LNCAP (cell line): ENCODE measurements around the gene LMO1.

Experiments
- TF ChIP-seq, protein P1 (sequence below): fragments of 450-650 bp; IDR thresholded peaks from 2 replicates; pipeline ENCODE4 v1.5.1; 2017; ENCODE audit warnings: mild to moderate bottlenecking

Gene LMO1

DNA sequence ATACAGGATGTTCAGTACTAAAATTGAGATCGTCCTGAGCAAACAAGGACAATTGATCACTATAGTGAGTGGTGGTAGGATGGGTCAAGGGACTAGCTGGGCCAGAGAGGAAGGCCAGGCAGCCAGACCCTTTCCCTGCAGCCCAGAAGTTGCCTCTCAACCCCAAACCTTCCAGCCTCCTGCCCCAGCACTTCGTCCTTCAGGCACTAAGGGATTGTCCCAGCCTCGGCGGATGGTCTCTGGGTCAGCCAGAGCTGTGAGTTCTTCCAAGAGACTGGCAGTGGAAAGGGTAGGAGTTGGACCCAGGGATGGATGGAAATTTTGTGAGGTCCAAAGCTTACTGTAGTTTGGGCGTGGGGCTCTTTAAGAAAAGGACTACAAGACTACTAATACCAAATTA is 3.6 kb upstream of the LMO1 start:
- TF ChIP-seq, protein P1, sequence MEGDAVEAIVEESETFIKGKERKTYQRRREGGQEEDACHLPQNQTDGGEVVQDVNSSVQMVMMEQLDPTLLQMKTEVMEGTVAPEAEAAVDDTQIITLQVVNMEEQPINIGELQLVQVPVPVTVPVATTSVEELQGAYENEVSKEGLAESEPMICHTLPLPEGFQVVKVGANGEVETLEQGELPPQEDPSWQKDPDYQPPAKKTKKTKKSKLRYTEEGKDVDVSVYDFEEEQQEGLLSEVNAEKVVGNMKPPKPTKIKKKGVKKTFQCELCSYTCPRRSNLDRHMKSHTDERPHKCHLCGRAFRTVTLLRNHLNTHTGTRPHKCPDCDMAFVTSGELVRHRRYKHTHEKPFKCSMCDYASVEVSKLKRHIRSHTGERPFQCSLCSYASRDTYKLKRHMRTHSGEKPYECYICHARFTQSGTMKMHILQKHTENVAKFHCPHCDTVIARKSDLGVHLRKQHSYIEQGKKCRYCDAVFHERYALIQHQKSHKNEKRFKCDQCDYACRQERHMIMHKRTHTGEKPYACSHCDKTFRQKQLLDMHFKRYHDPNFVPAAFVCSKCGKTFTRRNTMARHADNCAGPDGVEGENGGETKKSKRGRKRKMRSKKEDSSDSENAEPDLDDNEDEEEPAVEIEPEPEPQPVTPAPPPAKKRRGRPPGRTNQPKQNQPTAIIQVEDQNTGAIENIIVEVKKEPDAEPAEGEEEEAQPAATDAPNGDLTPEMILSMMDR = no peak

DNA sequence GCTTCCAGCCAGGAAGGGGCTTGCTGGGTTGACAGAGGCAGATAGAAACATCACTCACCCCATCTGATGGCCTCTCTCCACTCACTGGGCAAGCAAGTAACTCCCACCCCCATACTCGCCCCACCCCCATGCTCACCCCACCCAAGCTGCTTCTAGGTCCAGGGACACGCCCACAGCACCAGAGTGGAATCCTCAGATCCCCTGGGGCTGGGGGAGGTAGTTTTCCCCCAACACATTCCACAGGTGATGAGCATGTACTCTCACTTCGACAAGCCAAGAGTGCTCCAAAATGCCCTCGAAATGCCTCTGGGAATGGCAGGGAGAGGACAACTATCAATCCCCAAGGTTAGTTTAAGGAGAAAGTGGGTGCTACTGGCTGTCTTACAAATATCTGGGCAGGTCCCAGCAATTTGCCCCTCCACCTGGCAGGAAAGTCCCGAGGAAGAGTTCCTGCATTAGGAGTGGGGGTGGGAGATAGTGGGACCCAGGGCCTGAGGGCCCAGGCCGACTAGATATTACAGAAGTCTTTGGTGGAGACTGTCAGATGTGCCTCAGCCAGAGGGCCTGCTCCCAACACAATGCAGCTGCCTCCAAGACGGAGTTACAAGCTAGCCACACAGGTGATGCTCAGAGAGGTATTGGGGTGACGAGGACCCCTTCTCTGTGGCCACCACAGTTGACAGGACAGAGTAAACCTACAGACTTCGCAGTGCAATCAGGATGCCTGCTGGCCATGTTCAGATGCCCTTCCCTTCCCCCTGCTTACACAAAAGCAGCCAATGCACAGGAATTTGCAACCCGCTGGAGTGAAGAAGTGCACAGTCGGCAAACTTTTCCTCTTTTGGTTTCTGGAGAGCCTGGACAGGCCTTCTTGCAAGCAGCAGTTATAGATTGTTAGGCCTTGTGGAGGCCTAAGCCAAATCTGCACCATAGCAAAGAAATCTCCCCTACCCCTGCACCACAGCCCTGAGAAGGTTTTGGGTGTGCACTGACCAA is 2.9 kb upstream of the LMO1 start:
- TF ChIP-seq, protein P1 = no peak

DNA sequence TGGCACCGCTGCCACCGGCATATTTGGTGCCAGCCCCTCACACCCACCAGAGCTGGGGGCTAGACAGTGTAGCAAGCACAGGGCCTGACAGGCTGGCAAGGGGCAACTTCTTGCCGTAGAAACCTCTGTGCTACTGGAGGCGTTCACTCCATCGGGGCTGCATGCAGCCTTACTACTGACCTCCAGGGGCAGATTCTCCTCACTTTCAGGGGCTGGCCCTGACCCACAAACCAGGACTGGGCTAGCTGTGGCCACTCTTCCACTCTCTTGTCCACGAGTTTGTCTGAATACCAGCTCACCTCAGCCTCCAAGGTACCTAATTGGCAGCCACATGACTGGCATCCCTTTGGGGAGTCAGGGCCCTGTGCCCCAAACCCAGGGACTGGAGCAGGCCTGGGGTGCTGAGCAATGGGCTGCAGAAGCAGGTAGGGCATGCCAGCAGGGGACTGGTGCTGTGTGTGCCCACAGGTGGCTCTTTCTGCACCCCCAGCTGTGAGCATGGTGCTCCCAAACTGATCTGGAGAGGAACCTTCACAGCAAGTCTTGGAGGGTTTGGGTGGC is 2.1 kb upstream of the LMO1 start:
- TF ChIP-seq, protein P1 = no peak

DNA sequence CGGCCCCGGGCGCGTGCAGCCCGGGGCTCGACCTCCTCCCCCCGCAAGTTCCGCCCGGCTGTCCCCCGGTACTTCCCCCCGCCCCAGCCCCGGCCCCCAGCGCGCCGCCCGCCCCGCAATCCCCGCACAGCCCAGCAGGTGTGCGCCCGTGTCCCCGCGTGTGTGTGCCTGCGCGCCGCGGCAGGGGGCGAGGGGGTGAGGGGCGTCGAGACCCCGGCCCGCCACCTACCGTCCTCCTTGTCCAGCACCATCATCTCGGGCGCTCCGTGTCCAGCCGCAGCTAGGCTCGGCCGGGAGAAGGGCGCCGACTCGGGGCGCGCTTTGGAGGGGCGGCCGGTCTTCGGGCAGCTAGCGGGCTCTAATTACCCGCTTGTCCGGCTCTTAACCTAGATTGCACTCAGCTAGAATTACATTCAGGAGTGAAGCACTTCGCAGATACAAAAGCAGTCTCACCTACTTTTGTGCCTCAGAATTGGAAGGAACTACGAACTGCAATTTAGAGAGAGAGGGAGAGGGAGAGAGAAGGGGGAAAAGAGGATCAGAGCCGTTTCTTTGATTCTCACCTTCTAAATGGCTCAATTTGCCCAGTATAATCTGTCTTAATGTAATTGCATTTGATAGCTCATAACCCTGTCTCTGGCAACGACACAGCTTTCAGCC is 439 bp downstream of the LMO1 start:
- TF ChIP-seq, protein P1 = no peak

DNA sequence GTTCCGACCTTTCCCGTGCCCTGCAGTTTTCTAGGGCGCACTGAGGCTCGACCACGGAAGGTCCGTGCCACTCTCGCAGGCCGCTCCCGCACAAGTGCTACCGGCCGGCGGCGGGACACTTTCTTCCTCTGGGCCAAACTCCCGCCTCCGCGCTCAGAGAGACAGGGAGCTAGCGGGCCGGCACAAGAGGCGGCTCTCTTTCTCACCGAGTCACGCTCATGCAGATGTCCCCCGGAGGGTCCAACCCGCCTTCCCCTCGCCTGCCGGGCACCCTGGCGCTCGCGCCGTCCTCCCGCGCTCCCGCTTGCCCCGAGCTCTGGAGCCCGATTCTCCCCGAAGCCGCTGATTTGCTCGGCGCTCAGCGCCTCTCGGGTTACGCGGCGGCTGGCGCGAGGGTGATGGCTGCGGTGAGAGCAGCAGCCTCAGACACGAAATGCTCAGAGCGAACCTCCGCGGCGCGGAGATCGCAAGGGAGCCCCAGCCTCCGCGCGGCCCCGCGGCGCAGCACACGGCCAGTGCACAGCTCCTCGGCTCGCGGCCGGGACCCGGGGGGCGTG is 1.0 kb downstream of the LMO1 start:
- TF ChIP-seq, protein P1 = no peak

DNA sequence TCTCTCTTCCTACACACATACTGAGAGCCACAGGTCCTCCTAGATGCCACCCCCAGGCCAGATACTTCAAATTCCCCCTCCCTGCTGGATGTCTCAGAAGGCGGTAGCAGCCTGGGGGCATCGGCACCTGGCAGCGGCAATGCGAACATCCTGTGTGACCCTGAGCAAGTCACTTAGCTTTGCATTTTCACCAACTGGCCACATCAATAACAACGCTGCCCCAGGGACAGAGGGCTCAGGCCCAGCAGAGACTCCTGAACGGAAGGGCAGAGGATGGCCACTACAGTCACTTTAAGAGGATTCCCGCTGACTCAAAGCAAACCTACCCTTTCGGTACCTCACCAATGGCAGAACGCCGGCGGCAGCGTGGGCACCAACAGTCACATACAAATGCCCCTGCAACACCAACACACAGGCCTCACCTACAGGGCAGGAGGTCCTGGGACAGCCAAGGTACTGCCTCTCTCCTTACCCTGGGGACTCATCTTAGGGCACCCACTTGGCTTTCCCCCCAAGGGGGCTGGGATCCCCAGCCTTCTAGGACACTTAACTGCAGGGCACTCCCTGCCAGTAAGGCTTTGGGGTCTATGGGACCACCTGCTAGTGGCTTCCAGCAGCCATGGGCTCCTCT is 1.6 kb downstream of the LMO1 start:
- TF ChIP-seq, protein P1 = no peak

DNA sequence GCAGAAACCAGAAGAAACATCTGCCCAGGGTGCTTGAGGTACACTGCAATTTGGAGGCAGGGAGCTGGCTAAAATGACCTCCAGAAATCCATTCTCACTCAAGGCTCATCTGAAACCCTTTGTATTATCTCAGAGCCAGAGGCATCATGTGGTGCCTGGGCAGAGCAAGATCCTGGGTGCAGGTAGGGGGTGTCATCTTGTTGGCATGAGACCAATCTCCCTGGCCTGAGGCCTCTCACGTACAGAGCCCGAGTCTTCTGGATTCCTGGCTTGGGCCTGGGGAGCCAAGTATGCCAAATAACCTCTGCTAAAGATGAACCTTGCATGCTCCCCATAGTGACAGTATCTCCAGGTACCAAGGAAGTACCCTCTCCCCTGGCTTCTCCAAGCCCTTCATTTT is 2.4 kb downstream of the LMO1 start:
- TF ChIP-seq, protein P1 = no peak
